Activated CD4-positive, alpha-beta T cell treated with anti-CD3 and anti-CD28 coated beads, Interleukin-2, amount 50 U/mL, for 4 hours (primary cell): ENCODE measurements around the gene SPATA31D1.

Experiments used
- DNase-seq, 2 experiments: peaks; one replicate each; pipeline ENCODE4 v3.0.0-alpha.2; 2020

The SPATA31D1 gene

GRCh38 chr9:82022121-82022520 lies 33.5 kb downstream of the SPATA31D1 start:
- DNase-seq = no peak

- no peak for DNase-seq
These were observed 36.3 kb downstream of the SPATA31D1 start for GRCh38 chr9:82024908-82025307.

GRCh38 chr9:82031538-82032280 lies 43.1 kb downstream of the SPATA31D1 start:
- DNase-seq = no peak

- no peak for DNase-seq
These were observed 46.6 kb downstream of the SPATA31D1 start for GRCh38 chr9:82034956-82035731.

GRCh38 chr9:82036086-82036485 lies 47.5 kb downstream of the SPATA31D1 start:
- no peak for DNase-seq

GRCh38 chr9:82037126-82037525 lies 48.6 kb downstream of the SPATA31D1 start:
- no peak for DNase-seq

- no peak for DNase-seq
These were observed 50.3 kb downstream of the SPATA31D1 start for GRCh38 chr9:82038897-82039296.
